DMS153 treated with DMSO at 0.1 percent for 48 hours (cell line): ENCODE measurements around the gene EVA1C.
"Not testable (repeated sequence)": the region's sequence is repeated elsewhere in the genome, so short reads cannot be mapped to it uniquely, and the experiment has no call there.

Experiments
- DNase-seq: peaks from one replicate; lab custom pipeline; 2025; ENCODE audit not compliant: unreplicated experiment; lab: John Stamatoyannopoulos, UW

The EVA1C gene

GRCh38 chr21:32549886-32550285 is 137.4 kb downstream of the EVA1C start:
- no peak for DNase-seq

GRCh38 chr21:32554832-32555638 is 142.5 kb downstream of the EVA1C start:
- DNase-seq: no peak

- no peak for DNase-seq
Measured at GRCh38 chr21:32558106-32558505, 145.6 kb downstream of the EVA1C start.

- no peak for DNase-seq
Measured at GRCh38 chr21:32559006-32559610, 146.6 kb downstream of the EVA1C start.

GRCh38 chr21:32560896-32561295 is 148.4 kb downstream of the EVA1C start:
- no peak for DNase-seq

GRCh38 chr21:32561476-32561875 is 149.0 kb downstream of the EVA1C start:
- DNase-seq: not testable (repeated sequence)

GRCh38 chr21:32562426-32562825 is 149.9 kb downstream of the EVA1C start:
- DNase-seq: no peak

GRCh38 chr21:32562915-32563314 is 150.4 kb downstream of the EVA1C start:
- no peak for DNase-seq
